Measurements from ENCODE around the gene ST6GAL2. TPM values are rescaled to one million over a fixed set of nuclear protein-coding genes. Genes with fewer than 3 reads are reported as not detected.

ST6GAL2 gene
- total RNA-seq, 1 experiment from 2014 or later = not detected

DNA sequence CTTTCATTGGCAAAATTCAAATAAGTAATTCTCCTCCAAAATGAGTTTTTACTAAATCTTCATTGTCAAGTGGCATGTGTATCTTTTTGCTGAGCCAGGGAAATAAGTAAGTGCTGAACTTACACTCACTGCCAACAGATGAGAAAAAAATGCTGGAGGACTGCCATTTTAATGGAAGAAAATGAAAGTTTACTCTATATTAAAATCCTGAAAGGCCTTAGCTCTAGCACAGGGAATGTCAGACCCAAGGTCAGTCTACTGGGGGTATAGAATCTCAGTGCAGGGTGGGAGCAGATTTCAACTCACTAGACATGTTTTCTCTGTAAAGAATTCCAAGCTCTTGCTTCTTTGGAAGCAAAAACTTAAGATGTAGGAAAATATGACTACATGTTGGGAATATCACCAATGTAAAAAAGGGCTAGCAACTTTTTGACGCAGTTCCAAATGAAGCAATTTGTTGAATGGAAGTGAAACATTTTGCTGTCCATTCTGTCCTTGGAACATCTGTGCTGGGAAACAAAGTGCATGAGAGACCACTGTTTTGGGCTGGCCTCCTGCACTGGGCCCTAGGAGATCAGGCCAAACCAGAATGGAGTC lies 127.0 kb downstream of the ST6GAL2 start:
- POLR2A ChIA-PET (ENCODE audit: unreplicated experiment) = no interaction called here
- no peak for DNase-seq
- H2AFZ ChIP-seq = no peak overlapping the region
- H3K4me2 ChIP-seq = no peak overlapping the region
- no peaks in the 10 kb centered on the region for H4K20me1 ChIP-seq (ENCODE audit: insufficient read depth)
- no peaks in the 10 kb centered on the region for H3K4me1 ChIP-seq (replicated peaks; ENCODE audit: insufficient read depth)
- no peaks in the 10 kb centered on the region for H3K79me2 ChIP-seq (ENCODE audit: low read depth)
- no peaks in the 10 kb centered on the region for H3K36me3 ChIP-seq (ENCODE audit: low read depth)
- no peaks in the 10 kb centered on the region; the same call in 1 of the 2 replicates for H3K27me3 ChIP-seq (ENCODE audit: insufficient read depth, low read depth)
- CTCF ChIA-PET = no interaction called here
- no peak for TF ChIP-seq EZH2 (IDR thresholded peaks at IDR 0.05; ENCODE audit: low read depth)
- TF ChIP-seq, protein P1, sequence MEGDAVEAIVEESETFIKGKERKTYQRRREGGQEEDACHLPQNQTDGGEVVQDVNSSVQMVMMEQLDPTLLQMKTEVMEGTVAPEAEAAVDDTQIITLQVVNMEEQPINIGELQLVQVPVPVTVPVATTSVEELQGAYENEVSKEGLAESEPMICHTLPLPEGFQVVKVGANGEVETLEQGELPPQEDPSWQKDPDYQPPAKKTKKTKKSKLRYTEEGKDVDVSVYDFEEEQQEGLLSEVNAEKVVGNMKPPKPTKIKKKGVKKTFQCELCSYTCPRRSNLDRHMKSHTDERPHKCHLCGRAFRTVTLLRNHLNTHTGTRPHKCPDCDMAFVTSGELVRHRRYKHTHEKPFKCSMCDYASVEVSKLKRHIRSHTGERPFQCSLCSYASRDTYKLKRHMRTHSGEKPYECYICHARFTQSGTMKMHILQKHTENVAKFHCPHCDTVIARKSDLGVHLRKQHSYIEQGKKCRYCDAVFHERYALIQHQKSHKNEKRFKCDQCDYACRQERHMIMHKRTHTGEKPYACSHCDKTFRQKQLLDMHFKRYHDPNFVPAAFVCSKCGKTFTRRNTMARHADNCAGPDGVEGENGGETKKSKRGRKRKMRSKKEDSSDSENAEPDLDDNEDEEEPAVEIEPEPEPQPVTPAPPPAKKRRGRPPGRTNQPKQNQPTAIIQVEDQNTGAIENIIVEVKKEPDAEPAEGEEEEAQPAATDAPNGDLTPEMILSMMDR (conservative IDR thresholded peaks at IDR 0.05) = no peak
- H3F3A ChIP-seq (ENCODE audit: insufficient read depth, low read depth) = no peaks in the 10 kb centered on the region
- intact Hi-C loops (cut with micrococcal nuclease; ENCODE audit: unreplicated experiment) = no loop called here
- H3K9me3 ChIP-seq (ENCODE audit: insufficient read depth, low read depth) = no peaks in the 10 kb centered on the region
- no peaks in the 10 kb centered on the region; the same call in 1 of the 2 replicates for H3K9me2 ChIP-seq (ENCODE audit: insufficient read depth)
- BruUV-seq (replicated peaks) = no TSS peak
- H3K4me3 ChIP-seq = no peak overlapping the region
- H3K27ac ChIP-seq = no peak overlapping the region
